Measurements from ENCODE around the gene CIC. TPM values are rescaled to one million over a fixed set of nuclear protein-coding genes. Genes with fewer than 3 reads are reported as not detected.
A peak's percentile ranks its signal among the peaks of the same experiment; 100 is the strongest.

The CIC gene
- polyA plus RNA-seq, 1 experiment = 2.9 TPM

DNA sequence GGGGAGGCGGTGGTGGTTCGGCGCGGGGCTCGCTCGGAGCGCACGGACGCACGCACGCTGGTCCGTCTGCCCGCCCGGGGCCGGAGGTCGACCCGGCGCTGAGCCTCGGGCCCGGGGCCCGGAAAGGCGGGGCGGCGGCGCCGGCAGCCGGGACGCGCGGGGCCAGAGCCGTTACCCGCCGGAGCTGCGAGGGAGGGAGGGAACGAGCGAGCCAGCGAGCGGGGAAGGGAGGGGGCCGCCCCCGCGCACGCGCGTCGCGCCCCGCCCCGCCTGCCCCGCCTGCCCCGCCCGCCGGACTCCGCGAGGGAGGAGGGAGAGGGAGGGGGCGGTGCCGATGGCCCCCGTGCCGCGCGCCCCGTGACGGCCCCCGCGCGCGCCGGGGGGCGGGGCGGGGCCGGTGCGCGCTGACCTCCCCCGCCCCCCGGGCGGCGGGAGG lies 15.0 kb downstream of the CIC start:
- TF ChIP-seq, protein P1, sequence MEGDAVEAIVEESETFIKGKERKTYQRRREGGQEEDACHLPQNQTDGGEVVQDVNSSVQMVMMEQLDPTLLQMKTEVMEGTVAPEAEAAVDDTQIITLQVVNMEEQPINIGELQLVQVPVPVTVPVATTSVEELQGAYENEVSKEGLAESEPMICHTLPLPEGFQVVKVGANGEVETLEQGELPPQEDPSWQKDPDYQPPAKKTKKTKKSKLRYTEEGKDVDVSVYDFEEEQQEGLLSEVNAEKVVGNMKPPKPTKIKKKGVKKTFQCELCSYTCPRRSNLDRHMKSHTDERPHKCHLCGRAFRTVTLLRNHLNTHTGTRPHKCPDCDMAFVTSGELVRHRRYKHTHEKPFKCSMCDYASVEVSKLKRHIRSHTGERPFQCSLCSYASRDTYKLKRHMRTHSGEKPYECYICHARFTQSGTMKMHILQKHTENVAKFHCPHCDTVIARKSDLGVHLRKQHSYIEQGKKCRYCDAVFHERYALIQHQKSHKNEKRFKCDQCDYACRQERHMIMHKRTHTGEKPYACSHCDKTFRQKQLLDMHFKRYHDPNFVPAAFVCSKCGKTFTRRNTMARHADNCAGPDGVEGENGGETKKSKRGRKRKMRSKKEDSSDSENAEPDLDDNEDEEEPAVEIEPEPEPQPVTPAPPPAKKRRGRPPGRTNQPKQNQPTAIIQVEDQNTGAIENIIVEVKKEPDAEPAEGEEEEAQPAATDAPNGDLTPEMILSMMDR (IDR thresholded peaks at IDR 0.05; ENCODE audit: low read depth, low read length) = no peak
- DNase-seq (ENCODE audit: low read depth, low spot score) = peak; percentile 39
- ChIA-PET CTCF (no interaction called here), POLR2A (no interaction called here)
- Histone ChIP-seq H3K27me3 (ENCODE audit: control insufficient read depth, insufficient read depth, low read length) (no peaks in the 10 kb centered on the region), H3K9me3 (ENCODE audit: control insufficient read depth, insufficient read depth, low read length) (no peaks in the 10 kb centered on the region; the same call in 1 of the 2 replicates), H3K27ac (ENCODE audit: low read depth, low read length) (no peak overlapping the region), H3K4me3 (ENCODE audit: low read depth, low read length) (peak overlapping the region; percentile 52)

DNA sequence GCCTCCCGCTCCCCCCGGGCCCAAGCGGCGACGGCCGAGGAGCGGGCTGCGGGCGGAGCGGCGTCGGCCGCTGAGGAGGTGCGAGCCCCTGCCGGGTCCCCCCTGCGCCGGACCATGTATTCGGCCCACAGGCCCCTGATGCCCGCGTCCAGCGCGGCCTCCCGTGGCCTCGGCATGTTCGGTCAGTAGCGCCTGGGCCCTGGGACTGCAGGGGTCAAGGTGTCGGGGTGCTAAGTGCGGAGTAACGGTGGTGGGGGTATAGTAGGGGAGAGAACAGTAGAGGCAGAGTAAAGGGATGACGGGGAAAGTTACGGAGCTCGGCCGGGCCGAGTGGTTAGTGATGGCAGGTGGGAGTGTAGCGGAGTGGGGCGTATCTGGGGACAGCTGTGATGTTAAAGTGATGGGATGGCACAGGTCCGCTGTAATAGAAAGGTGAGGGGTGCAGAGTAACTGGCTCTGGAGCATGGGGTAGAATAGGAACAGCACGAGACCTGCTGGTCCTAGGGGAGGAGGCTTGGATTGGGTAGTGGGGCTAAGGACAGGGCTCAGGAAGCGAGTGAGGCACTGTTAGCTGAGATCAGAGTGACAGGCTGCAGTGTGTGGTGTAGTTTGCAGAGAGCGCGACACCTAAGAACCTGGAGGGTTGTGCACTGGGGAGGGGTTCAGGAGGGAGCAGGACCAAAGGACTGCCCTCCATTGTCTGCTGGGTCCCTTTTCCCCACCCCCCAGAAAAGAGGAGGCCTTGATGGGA lies 15.7 kb downstream of the CIC start:
- H3K4me3 ChIP-seq (ENCODE audit: low read depth, low read length) = peak overlapping the region; percentile 76
- no peak for DNase-seq (ENCODE audit: low read depth, low spot score)
- ChIA-PET POLR2A (interaction anchor here (0.5 kb wide), 1 partner anchor 26 kb away, joined by 3 read pairs; no protein-coding TSS in a partner anchor), CTCF (no interaction called here)
- H3K27me3 ChIP-seq (ENCODE audit: control insufficient read depth, insufficient read depth, low read length) = no peaks in the 10 kb centered on the region
- TF ChIP-seq, protein P1 (IDR thresholded peaks at IDR 0.05; ENCODE audit: low read depth, low read length) = no peak
- H3K27ac ChIP-seq (ENCODE audit: low read depth, low read length) = peak overlapping the region; percentile 2
- H3K9me3 ChIP-seq (ENCODE audit: control insufficient read depth, insufficient read depth, low read length) = no peaks in the 10 kb centered on the region; the same call in 1 of the 2 replicates

DNA sequence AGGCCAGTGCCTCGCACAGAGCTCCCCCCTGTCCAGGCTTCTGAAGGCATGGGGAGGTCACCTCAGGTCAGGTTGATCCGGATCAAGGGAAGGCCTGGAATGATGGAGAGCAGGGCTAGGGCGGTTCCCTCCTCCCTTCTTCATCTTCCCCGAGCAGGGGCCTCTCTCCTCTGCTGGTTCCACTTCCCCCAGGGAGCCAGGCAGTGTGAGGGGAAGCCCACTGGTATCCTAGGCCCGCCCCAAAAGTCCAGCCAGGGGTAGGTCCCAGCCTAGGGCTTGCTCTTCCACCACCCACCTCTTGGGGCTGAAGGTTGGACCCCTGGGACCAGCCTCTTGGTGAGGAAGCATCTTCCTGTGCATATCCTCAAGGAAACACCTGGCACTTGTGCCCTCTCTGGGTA lies 16.5 kb downstream of the CIC start:
- ChIA-PET POLR2A (no interaction called here), CTCF (no interaction called here)
- H3K9me3 ChIP-seq (ENCODE audit: control insufficient read depth, insufficient read depth, low read length) = no peaks in the 10 kb centered on the region; the same call in 1 of the 2 replicates
- no peak for DNase-seq (ENCODE audit: low read depth, low spot score)
- peak overlapping the region; percentile 76 for H3K4me3 ChIP-seq (ENCODE audit: low read depth, low read length)
- H3K27ac ChIP-seq (ENCODE audit: low read depth, low read length) = no peak overlapping the region
- H3K27me3 ChIP-seq (ENCODE audit: control insufficient read depth, insufficient read depth, low read length) = no peaks in the 10 kb centered on the region
- TF ChIP-seq, protein P1 (IDR thresholded peaks at IDR 0.05; ENCODE audit: low read depth, low read length) = no peak

DNA sequence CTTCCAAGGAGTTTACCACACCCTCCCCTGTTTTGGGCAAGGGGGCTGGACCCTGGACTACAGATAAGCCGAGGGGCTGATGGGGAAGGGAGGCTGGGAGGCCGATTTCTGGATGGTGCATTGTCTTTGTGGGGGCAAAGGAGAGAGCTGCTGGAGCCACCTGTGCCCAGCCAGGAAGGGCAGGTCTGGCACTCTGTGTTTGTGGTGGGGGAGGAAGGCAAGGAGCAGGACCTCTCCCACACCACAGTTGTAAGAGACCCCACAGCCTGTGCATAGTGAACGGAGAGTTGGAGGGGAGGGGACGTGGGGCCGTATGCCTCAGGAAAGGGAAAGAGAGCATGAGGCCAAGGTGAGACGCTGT lies 16.9 kb downstream of the CIC start:
- DNase-seq (ENCODE audit: low read depth, low spot score) = no peak
- Histone ChIP-seq H3K27ac (ENCODE audit: low read depth, low read length) (no peak overlapping the region), H3K27me3 (ENCODE audit: control insufficient read depth, insufficient read depth, low read length) (no peaks in the 10 kb centered on the region), H3K9me3 (ENCODE audit: control insufficient read depth, insufficient read depth, low read length) (no peaks in the 10 kb centered on the region; the same call in 1 of the 2 replicates), H3K4me3 (ENCODE audit: low read depth, low read length) (peak overlapping the region; percentile 32)
- TF ChIP-seq, protein P1 (IDR thresholded peaks at IDR 0.05; ENCODE audit: low read depth, low read length) = no peak
- ChIA-PET CTCF (interaction anchor here (0.8 kb wide), 1 partner anchor 40 kb away, joined by 3 read pairs; no protein-coding TSS in a partner anchor), POLR2A (no interaction called here)

DNA sequence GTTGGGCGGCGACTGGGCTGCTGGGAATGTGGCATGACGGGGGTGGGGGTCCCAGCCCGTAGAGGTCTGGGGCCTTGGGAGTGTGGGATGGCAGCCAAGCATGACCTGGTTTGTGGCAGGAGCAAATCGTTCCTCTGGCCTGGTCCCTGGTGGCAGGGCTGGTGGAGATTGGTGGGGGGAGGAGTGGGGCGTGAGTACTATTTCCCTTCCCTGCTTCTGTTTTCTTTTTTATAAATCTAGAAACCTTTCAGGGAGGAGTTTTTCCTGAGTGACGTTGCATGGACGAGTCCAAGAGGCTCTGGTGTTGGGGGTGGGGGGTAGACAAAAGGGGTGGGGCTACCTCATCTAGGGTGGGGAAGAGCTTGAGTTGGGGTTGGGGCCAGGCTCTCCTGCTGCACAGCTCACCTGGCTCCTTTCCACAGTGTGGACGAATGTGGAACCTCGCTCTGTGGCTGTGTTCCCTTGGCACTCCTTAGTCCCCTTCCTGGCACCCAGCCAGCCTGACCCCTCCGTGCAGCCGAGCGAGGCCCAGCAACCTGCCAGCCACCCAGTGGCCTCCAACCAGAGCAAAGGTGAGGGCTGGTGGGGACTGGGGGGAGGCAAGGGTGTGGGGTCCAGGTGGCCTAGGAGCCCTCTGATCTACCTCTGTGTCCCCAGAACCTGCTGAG lies 17.4 kb downstream of the CIC start:
- DNase-seq (ENCODE audit: low read depth, low spot score) = no peak
- POLR2A ChIA-PET = no interaction called here
- TF ChIP-seq, protein P1 (IDR thresholded peaks at IDR 0.05; ENCODE audit: low read depth, low read length) = no peak
- no peak overlapping the region for H3K27ac ChIP-seq (ENCODE audit: low read depth, low read length)
- H3K9me3 ChIP-seq (ENCODE audit: control insufficient read depth, insufficient read depth, low read length) = no peaks in the 10 kb centered on the region; the same call in 1 of the 2 replicates
- CTCF ChIA-PET = interaction anchor here (0.8 kb wide), 1 partner anchor 41 kb away, joined by 3 read pairs; no protein-coding TSS in a partner anchor
- no peaks in the 10 kb centered on the region for H3K27me3 ChIP-seq (ENCODE audit: control insufficient read depth, insufficient read depth, low read length)
- H3K4me3 ChIP-seq (ENCODE audit: low read depth, low read length) = peak overlapping the region; percentile 32
